Islet precursor cell (in vitro differentiated cells): Measurements from ENCODE around the gene NES.
A peak's percentile ranks its signal among the peaks of the same experiment; 100 is the strongest.

ENCODE experiments used
- DNase-seq: peaks from one replicate; pipeline ENCODE4 v3.0.0-alpha.2; 2018

The NES gene

GRCh38 chr1:156704166-156704711 lies 27.0 kb upstream of the NES start:
- DNase-seq, result no peak

DNA sequence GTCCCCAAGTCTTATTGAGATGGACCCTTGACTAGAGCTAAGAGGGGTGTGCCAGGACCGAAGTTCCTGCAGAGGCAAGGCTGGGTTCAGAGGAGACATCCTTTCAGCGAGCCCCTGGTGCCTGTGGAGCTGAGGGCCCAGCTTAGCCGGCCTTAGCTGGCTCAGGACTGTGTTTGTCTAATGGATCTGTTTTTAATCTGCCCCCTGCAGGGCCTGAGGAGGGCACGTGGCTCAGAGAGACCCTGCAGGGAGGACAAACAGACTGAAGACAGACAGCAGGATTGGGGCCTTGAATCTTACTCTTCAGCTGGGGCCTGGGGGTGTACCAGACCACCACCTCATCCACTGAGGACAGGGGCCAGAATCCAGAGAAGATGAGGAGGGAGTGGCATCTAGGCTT lies 26.5 kb upstream of the NES start:
- no peak for DNase-seq

GRCh38 chr1:156703336-156703735 lies 26.1 kb upstream of the NES start:
- DNase-seq, result no peak

DNA sequence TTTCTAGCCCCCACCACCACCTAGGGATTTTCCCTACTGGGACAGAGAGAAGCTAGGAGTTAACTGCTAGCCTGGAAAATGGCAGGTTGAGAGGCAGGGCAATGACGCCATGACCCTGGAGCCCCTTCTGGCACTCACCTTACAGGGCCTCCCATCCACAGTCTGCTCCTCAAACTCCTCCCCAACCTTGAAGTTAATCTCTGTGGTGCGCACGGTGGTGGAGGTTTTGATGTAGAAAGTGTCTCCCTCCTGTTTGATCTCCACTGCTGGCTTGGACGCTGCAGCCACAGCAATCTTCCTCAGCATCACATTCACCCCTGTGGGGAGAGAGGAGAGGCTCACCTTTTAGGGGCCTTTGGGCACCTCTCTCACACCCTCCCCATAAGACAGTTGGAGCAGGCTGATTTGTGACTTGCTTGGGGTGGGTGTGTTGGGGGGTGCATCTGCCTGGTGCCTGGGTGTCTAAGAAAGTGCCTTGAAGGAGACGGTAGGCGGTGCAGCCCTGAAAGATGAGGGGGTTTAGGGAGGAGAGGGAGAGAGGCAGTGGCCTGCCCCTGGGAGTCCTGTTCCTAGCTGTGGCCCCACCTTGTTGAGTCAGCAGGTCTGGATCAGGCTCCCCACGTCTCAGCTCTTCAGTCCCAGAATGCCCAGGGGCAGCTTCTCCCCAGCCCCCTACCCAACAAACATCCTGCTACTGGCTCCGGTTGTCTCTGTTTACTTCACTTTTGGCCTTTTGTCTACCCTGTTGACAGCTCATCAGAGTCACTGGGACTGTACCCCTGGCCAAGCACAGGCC lies 23.7 kb upstream of the NES start:
- no peak for DNase-seq

GRCh38 chr1:156698995-156699394 lies 21.8 kb upstream of the NES start:
- DNase-seq, result no peak

GRCh38 chr1:156697481-156697880 lies 20.3 kb upstream of the NES start:
- no peak for DNase-seq

GRCh38 chr1:156696755-156697154 lies 19.5 kb upstream of the NES start:
- DNase-seq, result no peak

- no peak for DNase-seq
These were observed 17.4 kb upstream of the NES start for GRCh38 chr1:156694690-156694962.

DNA sequence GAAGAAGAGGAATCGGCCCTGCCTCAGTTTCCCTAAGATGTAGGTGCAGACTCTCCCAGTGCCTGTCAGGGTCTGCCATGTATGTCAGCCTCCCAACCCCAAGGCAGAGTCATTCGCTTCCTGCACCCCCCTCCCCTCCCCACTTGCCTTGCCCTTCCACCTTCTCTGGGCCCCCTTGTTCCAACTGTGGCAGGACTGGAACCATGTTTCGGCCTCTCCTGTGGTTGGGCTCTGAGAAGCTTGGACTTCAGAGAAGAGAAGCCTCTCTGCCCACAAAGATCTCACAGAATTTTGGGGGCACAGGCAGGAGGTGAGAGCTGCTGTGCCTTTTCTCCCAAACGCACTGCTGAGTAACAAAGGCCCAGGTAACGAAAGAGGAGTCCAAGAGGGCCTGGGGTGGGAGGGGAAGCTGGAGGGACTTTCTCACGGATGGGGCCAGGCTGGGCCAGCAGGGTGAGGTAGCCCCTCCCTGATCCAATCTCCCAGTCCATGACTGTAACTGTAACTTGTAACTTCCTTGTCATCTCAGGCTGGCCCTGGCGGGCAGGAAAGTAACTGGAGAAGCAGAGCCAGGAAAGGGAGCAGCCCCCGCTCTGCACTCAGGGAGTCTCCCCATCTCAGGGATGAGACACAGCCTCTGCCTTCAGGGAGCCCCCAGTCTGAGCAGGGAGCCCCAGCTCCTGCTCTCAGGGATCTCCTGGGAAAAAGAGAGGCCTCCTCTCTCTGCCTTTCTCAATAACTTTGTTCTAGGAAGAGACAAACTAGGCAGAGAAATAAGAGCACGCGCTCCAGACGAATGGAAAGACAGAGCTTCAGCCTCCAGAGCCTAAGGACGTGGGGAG lies 16.9 kb upstream of the NES start:
- DNase-seq, result peak; percentile 91

- DNase-seq, result peak; percentile 94
These were observed 16.0 kb upstream of the NES start for GRCh38 chr1:156692925-156693847.

DNA sequence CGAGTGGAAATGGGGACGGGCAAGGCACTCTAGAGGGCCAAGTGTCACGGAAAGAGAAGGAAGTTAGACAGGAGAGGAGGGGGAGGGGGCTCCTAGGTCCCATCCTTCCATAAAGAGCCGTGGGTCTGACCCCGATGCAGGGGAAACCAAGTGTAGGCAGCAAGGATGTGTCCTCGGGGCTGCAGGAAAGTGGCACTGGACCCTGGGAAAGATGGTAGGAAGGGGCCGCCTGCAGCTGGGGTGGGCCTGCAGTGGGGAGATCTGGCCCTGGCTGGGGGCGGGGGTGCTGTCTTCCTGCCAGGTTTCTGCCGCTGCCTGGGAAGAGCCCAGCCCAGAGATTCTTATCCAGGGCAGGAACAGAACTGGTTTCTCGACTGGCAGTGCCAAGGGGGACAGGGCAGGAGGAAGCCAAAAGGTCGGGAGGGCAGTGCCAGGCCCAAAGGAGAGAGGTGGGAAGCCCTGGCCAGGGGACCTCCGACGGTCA lies 15.3 kb upstream of the NES start:
- no peak for DNase-seq

DNA sequence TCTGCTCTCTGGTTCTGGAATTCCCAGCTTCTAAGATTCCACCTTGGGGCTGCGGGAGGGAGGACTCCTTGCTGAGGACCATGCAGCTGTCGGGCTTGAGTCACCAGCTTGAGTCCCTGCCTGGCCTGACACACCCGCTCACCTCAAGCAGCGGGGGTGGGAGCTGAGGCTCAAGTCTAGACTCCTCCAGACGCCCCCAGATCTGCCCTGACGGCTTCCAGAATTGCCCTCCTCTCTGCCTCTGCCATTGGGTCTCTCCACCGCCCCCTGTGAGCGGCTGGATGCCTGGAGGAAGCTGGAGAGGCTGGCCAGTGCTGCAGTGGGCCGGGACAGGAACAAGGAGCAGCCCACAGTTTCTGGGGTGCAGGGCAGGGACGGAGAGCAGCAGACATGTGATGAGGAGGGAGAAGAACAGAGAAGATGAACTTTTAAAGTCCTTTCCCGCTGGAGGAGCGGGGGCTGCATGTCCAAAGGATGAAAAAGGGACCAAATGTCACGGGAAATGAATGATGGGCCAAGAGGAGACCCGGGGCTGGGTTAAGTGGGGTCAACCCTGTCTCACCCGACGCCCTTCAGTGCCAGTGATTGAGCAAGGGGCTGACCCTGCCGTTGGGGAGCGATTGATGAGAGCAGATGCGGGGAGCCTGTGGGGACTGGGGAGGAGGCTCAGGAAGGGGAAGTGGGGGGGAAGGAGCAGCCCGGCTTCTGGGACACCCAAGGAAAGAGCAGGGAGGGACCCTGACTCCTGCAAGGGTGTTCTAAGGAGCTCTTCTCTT lies 14.6 kb upstream of the NES start:
- peak; percentile 90 for DNase-seq

DNA sequence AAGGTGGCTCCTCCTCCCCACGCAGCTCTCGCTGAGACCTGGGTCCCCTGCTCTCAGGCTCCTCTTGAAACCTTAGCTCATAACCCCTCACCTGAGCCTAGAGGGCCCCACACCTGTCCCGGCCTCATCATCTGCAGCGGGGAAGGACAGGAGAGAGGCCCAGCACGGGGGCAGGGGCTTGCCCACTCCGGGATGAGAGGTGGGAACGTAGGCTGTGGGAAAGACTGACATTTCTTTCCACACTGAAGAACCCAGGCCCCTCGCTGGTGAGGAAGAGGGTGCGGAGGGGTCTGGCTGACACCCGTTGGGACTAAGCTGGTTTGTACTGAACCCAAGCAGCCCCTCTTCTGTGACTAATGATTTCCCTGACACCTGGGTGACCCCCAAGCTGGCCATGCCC lies 14.0 kb upstream of the NES start:
- no peak for DNase-seq

GRCh38 chr1:156690675-156691036 lies 13.4 kb upstream of the NES start:
- DNase-seq, result no peak

DNA sequence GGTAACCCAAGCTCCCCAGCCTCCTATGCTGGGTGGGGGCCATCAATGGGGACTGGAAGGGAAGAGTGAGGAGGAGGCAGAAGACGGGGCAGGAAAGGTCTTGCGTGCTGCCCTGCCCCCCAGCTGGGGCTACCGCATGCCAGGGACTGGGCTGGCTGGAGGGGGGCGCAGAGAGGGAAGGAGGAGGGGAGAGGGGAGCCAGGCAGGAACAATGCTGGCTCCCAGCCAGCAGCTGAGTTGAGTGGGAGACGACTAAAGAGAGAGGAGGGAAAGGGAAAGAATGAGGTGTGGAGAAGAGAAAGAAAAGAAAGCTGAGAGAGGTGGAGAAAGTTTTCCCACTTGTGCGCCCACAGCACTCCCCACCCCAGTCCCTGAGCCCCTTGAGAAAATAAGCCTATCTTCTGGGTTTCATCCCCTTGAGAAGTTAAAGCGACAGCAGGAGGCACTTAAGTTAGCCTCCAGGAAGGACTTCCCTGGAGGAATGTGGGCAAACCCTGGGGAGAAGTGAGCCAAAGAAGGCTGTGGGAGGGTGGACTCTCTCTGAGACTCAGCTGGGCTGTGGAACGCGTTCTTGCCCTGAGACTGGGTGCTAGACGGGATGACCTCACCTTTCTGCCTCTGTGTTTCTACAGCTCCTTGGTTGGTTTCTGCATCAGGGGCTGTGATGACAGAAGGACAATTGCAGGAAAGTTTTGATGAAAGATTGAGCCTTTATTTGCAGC lies 12.9 kb upstream of the NES start:
- peak; percentile 76 for DNase-seq

DNA sequence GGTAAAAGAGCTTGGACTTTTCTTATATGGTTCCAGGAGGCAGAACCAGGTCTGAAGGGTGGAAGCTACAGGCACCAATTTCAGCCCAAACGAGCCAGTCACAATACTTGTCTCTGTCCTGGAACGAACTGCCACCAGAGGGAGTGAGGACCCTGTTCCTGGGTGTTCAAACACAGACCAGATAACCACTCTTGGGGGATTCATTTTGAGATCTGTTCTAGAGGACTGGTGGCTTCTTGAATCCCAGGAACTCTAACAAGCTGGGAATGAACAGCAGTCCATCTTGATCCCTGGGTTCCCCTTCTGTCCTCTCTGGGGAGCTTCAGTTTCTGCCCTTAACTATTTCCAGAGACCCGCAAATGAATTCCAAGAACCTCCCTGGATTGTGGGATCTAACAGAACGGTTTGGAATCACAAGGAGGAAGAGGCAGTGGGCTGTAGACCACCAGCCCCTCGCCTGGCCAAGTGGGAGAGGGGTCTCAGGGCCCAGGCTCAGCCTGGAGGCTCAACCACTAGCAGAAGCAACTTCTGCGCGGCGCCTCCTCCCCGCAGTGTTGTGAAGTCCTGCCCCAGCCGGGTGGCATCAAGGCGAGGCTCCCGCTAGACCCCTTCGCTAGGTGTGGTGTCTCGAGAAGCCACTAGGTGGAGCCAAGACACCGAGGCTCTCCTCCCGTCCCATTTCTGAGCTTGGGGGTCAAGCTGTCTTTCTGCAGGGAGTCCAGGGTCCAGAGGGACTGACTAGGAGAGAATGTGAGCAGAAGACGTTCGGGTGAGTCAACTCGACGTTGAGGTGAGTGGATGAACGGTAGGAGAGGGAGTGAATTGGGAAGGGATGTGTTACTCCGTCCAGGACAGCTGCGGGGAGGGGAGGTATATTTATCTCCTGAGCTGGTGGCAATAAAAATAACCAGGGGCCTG lies 12.1 kb upstream of the NES start:
- DNase-seq, result peak; percentile 97

GRCh38 chr1:156684227-156684782 lies 7.1 kb upstream of the NES start:
- DNase-seq, result no peak

DNA sequence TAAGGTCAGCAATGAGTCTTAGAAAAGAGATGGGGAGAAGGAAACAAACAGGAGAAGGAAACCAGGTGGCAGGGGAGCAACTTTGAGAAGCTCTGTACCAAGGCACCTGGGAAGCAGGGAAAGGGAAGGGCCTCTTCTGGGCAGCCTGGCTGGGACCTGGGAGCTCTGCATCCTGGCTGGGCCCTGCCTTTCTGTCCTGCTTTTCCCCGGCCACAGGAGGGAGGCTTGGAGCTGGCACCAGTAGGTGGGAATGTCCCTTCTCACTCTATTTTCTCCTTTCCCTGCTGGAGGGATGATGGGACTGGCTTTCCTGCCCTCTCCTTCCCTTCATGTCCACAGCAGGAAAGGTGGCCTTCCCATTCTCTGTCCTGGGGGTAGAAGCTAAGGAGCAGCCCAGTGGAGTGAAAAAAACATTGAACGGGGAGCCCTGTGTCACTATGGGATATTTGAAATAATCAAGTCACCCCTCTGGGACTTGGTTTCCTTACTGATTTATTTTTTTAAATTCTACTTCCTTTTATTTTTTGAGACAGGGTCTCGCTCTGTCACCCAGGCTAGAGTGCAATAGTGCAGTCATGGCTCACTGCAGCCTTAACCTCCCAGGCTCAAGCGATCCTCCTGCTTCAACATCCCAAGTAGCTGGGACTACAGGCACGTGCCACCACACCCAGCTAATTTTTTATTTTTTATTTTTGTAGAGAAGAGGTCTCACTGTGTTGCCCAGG lies 5.1 kb upstream of the NES start:
- DNase-seq, result peak; percentile 80
